ENCODE results near the gene G3BP1.
A peak's percentile ranks its signal among the peaks of the same experiment; 100 is the strongest.

G3BP1 gene

GRCh38 chr5:151758430-151759241 is 13.1 kb upstream of the G3BP1 start, which contains the start of gene ATOX1:
Gene ATOX1 (minus strand): TSS chr5:151758631. CDS start chr5:151758551, 80 bp downstream.
- Histone ChIP-seq H3K4me3 (ENCODE audit: low read length) (peak within 1 kb of the TSS; percentile 83), H3K27ac (ENCODE audit: low read depth, low read length) (peak within 1 kb of the TSS; percentile 86), H3K4me1 (ENCODE audit: control insufficient read depth, insufficient read depth, low read length) (peaks cover 11% of the 10 kb centered on the region), H3K27me3 (ENCODE audit: control insufficient read depth, insufficient read depth, low read length) (no peaks in the 10 kb centered on the region), H3K9ac (ENCODE audit: low read length) (peak within 1 kb of the TSS; percentile 66), H3K36me3 (ENCODE audit: control insufficient read depth, insufficient read depth, low read length) (no peaks in the 10 kb centered on the region)

GRCh38 chr5:151764801-151765200 is 7.0 kb upstream of the G3BP1 start:
- Histone ChIP-seq H3K4me3 (ENCODE audit: low read length) (no peak overlapping the region), H3K36me3 (ENCODE audit: control insufficient read depth, insufficient read depth, low read length) (no peaks in the 10 kb centered on the region), H3K27ac (ENCODE audit: low read depth, low read length) (no peak overlapping the region), H3K9ac (ENCODE audit: low read length) (no peak overlapping the region), H3K27me3 (ENCODE audit: control insufficient read depth, insufficient read depth, low read length) (no peaks in the 10 kb centered on the region), H3K4me1 (ENCODE audit: control insufficient read depth, insufficient read depth, low read length) (peaks cover under 1% of the 10 kb centered on the region)

GRCh38 chr5:151766975-151767374 is 4.8 kb upstream of the G3BP1 start:
- H3K4me1 ChIP-seq (ENCODE audit: control insufficient read depth, insufficient read depth, low read length), result peaks cover 4% of the 10 kb centered on the region
- no peak overlapping the region for H3K4me3 ChIP-seq (ENCODE audit: low read length)
- no peak overlapping the region for H3K27ac ChIP-seq (ENCODE audit: low read depth, low read length)
- no peaks in the 10 kb centered on the region for H3K27me3 ChIP-seq (ENCODE audit: control insufficient read depth, insufficient read depth, low read length)
- H3K36me3 ChIP-seq (ENCODE audit: control insufficient read depth, insufficient read depth, low read length), result no peaks in the 10 kb centered on the region
- H3K9ac ChIP-seq (ENCODE audit: low read length), result no peak overlapping the region

DNA sequence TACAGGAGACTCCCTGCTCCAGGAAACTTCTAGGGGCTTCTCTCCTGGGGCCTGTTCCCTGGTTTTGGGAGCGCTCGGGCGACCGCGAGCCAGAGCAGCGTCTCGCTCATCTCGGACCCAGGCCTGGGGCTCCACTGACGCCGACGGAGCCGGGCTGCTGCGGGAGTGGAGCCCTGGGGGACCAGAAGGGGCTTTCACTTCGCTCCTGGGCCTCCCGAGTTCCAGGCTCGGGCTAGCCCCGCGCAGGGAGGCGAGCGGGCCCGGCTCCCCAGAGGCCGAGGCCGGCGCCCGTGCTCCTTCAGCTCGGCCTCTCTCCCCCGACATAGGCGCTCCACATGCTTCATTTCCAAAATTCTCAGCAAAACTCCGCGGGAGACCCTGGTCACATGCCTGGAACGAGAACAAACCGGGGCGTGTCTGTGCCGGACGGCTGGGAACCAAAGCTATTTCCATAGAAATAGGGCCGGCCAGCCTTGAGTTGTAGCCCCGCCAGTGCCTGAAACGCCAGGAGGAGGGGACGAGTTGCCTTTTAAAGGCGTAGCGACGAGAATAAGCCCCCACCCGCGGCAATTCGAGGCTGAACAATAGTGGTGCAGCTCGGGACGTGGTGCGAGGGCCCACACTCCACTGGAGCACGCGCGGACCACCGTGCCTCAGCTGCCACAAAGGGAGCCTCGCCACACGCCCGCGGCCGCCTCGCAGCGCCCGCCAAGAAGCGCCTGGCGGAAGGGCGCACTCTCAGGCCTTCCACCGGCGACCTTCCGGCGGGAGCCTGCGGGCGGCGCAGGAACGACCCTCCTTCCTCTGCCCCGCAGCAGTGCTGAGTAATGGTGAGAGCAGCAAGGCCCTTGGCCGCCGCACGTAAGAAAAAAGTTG is 1.1 kb upstream of the G3BP1 start:
- Histone ChIP-seq H3K36me3 (ENCODE audit: control insufficient read depth, insufficient read depth, low read length) (no peaks in the 10 kb centered on the region), H3K4me1 (ENCODE audit: control insufficient read depth, insufficient read depth, low read length) (peaks cover 23% of the 10 kb centered on the region), H3K9ac (ENCODE audit: low read length) (peak overlapping the region; percentile 89), H3K4me3 (ENCODE audit: low read length) (peak overlapping the region; percentile 79), H3K27me3 (ENCODE audit: control insufficient read depth, insufficient read depth, low read length) (no peaks in the 10 kb centered on the region), H3K27ac (ENCODE audit: low read depth, low read length) (peak overlapping the region; percentile 95)

DNA sequence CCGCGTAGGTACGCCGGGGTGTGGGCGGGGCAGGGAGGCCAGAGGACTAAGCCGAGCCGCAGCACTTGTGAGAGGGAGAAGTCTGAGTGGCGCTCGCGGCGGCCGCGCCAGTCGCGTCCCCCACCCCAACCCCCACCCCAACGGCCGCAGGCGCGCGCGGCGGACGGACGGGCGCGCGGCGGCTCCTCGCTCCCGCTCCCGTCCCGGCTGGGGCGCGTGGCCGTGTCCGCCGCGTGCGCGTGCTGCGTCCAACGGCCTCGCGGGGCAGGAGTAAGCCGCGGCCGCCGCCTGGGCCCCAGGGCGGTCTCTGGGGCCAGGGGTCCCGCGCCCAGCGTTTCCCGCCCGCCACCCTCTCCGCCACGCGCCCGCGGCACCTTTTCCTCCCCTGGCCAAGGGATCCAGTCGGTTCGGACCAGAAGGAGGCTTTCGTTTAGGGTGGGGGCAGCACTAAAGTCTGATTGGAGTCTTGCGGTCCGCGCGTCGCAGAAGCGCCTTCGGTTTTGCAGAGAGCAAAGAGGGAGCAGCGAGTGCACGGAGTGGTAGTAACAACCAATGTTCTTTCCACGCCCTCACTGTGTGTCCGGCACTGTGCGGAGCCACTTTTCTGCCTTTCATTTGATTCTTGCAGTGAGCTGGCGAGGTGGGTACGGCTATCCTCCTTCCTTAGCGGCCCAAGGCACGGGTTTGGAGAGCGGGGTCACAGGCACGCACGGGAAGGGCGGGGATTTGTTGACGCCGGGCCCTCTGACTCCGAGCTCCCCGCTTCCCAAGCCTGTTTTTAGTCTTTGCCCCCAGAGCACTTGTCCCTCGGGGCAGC is 483 bp downstream of the G3BP1 start:
- Histone ChIP-seq H3K4me3 (ENCODE audit: low read length) (peak overlapping the region; percentile 69), H3K36me3 (ENCODE audit: control insufficient read depth, insufficient read depth, low read length) (no peaks in the 10 kb centered on the region), H3K4me1 (ENCODE audit: control insufficient read depth, insufficient read depth, low read length) (peaks cover 26% of the 10 kb centered on the region), H3K27me3 (ENCODE audit: control insufficient read depth, insufficient read depth, low read length) (no peaks in the 10 kb centered on the region), H3K27ac (ENCODE audit: low read depth, low read length) (peak overlapping the region; percentile 89), H3K9ac (ENCODE audit: low read length) (peak overlapping the region; percentile 47)

- Histone ChIP-seq H3K27me3 (ENCODE audit: control insufficient read depth, insufficient read depth, low read length) (no peaks in the 10 kb centered on the region), H3K4me3 (ENCODE audit: low read length) (peak overlapping the region; percentile 69), H3K27ac (ENCODE audit: low read depth, low read length) (peak overlapping the region; percentile 89), H3K36me3 (ENCODE audit: control insufficient read depth, insufficient read depth, low read length) (no peaks in the 10 kb centered on the region), H3K4me1 (ENCODE audit: control insufficient read depth, insufficient read depth, low read length) (peaks cover 26% of the 10 kb centered on the region), H3K9ac (ENCODE audit: low read length) (peak overlapping the region; percentile 47)
These were observed 1.2 kb downstream of the G3BP1 start for GRCh38 chr5:151772846-151773561.

DNA sequence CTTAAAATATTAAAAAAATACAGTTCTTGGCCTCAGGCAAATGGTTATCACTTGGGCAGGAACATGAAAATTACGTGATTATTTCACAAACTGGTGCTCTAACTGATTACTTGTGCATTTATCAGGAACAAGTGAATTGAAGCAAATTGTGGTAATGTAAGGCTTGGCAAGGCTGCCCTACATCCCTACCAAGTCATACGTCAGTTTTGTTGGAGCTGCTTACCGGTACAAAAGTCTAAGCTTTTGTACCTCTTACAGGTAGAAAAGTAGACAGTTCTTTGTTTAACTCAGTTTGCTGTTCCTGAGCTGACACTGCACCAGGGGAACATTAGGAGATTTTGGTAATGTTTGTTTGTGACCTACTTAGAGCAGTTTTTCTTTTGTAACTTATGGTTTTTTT is 2.2 kb downstream of the G3BP1 start:
- H3K36me3 ChIP-seq (ENCODE audit: control insufficient read depth, insufficient read depth, low read length), result no peaks in the 10 kb centered on the region
- H3K27ac ChIP-seq (ENCODE audit: low read depth, low read length), result no peak overlapping the region
- H3K4me1 ChIP-seq (ENCODE audit: control insufficient read depth, insufficient read depth, low read length), result peaks cover 26% of the 10 kb centered on the region
- peak overlapping the region; percentile 69 for H3K4me3 ChIP-seq (ENCODE audit: low read length)
- no peaks in the 10 kb centered on the region for H3K27me3 ChIP-seq (ENCODE audit: control insufficient read depth, insufficient read depth, low read length)
- H3K9ac ChIP-seq (ENCODE audit: low read length), result no peak overlapping the region

DNA sequence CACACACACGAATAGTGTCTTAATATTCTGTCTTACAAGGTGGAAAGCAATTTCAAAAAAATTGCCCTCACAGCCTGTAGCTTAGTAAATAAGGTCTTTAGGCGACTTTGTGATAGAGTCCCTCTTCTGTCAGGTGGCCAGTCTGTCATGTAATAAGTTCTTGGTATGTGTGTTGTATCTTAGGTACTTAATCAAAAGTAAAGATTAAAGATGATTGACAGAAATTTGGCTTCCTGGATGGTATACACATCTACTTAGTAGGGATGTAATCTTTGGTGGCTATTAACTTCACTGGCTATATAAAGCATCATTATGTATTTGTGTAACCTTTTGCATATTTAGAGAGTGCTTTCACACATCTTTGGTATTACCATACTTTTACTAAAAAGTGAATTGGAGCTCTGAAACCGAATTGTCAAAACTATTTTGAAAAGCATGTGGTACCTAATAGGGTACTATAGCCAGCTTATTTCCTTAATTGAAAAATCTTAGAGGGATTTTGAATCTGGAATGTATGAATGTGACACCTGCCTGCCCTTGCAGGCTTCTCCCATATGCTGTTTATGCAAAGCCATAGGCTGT is 3.4 kb downstream of the G3BP1 start:
- Histone ChIP-seq H3K4me3 (ENCODE audit: low read length) (no peak overlapping the region), H3K27me3 (ENCODE audit: control insufficient read depth, insufficient read depth, low read length) (no peaks in the 10 kb centered on the region), H3K4me1 (ENCODE audit: control insufficient read depth, insufficient read depth, low read length) (peaks cover 22% of the 10 kb centered on the region), H3K27ac (ENCODE audit: low read depth, low read length) (no peak overlapping the region), H3K9ac (ENCODE audit: low read length) (no peak overlapping the region), H3K36me3 (ENCODE audit: control insufficient read depth, insufficient read depth, low read length) (no peaks in the 10 kb centered on the region)

GRCh38 chr5:151779531-151780125 is 7.9 kb downstream of the G3BP1 start:
- Histone ChIP-seq H3K4me3 (ENCODE audit: low read length) (no peak overlapping the region), H3K27ac (ENCODE audit: low read depth, low read length) (no peak overlapping the region), H3K9ac (ENCODE audit: low read length) (no peak overlapping the region), H3K4me1 (ENCODE audit: control insufficient read depth, insufficient read depth, low read length) (peaks cover 12% of the 10 kb centered on the region), H3K27me3 (ENCODE audit: control insufficient read depth, insufficient read depth, low read length) (no peaks in the 10 kb centered on the region), H3K36me3 (ENCODE audit: control insufficient read depth, insufficient read depth, low read length) (no peaks in the 10 kb centered on the region)

GRCh38 chr5:151780348-151780747 is 8.6 kb downstream of the G3BP1 start:
- no peak overlapping the region for H3K27ac ChIP-seq (ENCODE audit: low read depth, low read length)
- H3K4me1 ChIP-seq (ENCODE audit: control insufficient read depth, insufficient read depth, low read length), result peaks cover 5% of the 10 kb centered on the region
- H3K27me3 ChIP-seq (ENCODE audit: control insufficient read depth, insufficient read depth, low read length), result no peaks in the 10 kb centered on the region
- no peak overlapping the region for H3K4me3 ChIP-seq (ENCODE audit: low read length)
- no peaks in the 10 kb centered on the region for H3K36me3 ChIP-seq (ENCODE audit: control insufficient read depth, insufficient read depth, low read length)
- H3K9ac ChIP-seq (ENCODE audit: low read length), result no peak overlapping the region

GRCh38 chr5:151781201-151781600 is 9.4 kb downstream of the G3BP1 start:
- H3K27ac ChIP-seq (ENCODE audit: low read depth, low read length), result no peak overlapping the region

More at GRCh38 chr5:151781201-151781600, 9.4 kb downstream of the G3BP1 start:
- Histone ChIP-seq H3K4me3 (ENCODE audit: low read length) (no peak overlapping the region), H3K27me3 (ENCODE audit: control insufficient read depth, insufficient read depth, low read length) (no peaks in the 10 kb centered on the region), H3K4me1 (ENCODE audit: control insufficient read depth, insufficient read depth, low read length) (no peaks in the 10 kb centered on the region), H3K9ac (ENCODE audit: low read length) (no peak overlapping the region), H3K36me3 (ENCODE audit: control insufficient read depth, insufficient read depth, low read length) (no peaks in the 10 kb centered on the region)
